ENCODE results near the gene ATP1B1. TPM values are rescaled to one million over a fixed set of nuclear protein-coding genes. Genes with fewer than 3 reads are reported as not detected.

ATP1B1 gene
- total and polyA plus RNA-seq, 2 experiments from 2014 or later = 51.0 to 73.4 TPM

- ATAC-seq (no peak), DNase-seq (ENCODE audit: low spot score) (no peak)
- Mint-ChIP-seq H3K36me3 (ENCODE audit: low read depth) (no peaks in the 10 kb centered on the region), H3K9me3 (no peaks in the 10 kb centered on the region), H3K4me1 (peaks cover 18% of the 10 kb centered on the region; the same call in 2 of the 3 replicates), H3K4me3 (no peak overlapping the region), H3K27me3 (ENCODE audit: insufficient read depth, low read depth, poor library complexity) (peaks cover 3% of the 10 kb centered on the region), H3K27ac (no peak overlapping the region)
- no peaks in the 10 kb centered on the region for H3K36me3 ChIP-seq (ENCODE audit: insufficient read depth)
- H3K27me3 ChIP-seq (ENCODE audit: insufficient read depth) = peaks cover 7% of the 10 kb centered on the region; the same call in 1 of the 2 replicates
- 0 out of 2 replicates have a peak, but pooled peaks cover 5% of the 10 kb centered on the region for H3F3A ChIP-seq (replicated peaks; ENCODE audit: low read depth)
- H3K4me1 ChIP-seq (ENCODE audit: insufficient read depth) = peaks cover 8% of the 10 kb centered on the region
- no peaks in the 10 kb centered on the region; the same call in 1 of the 2 replicates for H3K9me2 ChIP-seq (ENCODE audit: insufficient read depth)
- no peak overlapping the region for H3K4me2 ChIP-seq
- TF ChIP-seq ETS1 (IDR thresholded peaks at IDR 0.05) (no peak), ZNF331 (CRISPR knock-in tag; IDR thresholded peaks at IDR 0.05; ENCODE audit: low read depth) (no peak), STAT1 (IDR thresholded peaks at IDR 0.05; ENCODE audit: unreplicated experiment) (no peak), REST (IDR thresholded peaks at IDR 0.05; ENCODE audit: unreplicated experiment) (no peak), EZH2phosphoT487 (IDR thresholded peaks at IDR 0.05; ENCODE audit: unreplicated experiment) (no peak), ZNF462 (CRISPR knock-in tag; IDR thresholded peaks at IDR 0.05) (no peak), ZNF114 (CRISPR knock-in tag; IDR thresholded peaks at IDR 0.05) (no peak), NANOG (IDR thresholded peaks at IDR 0.05; ENCODE audit: borderline replicate concordance) (no peak), EZH2 (IDR thresholded peaks at IDR 0.05; ENCODE audit: low read depth, unreplicated experiment) (no peak), JUNB (IDR thresholded peaks at IDR 0.05; ENCODE audit: unreplicated experiment) (no peak), CREB1 (CRISPR knock-in tag; IDR thresholded peaks at IDR 0.05; ENCODE audit: low read depth) (no peak), POLR2AphosphoS5 (IDR thresholded peaks at IDR 0.05; ENCODE audit: low read depth) (no peak)
- TF ChIP-seq, protein P1, sequence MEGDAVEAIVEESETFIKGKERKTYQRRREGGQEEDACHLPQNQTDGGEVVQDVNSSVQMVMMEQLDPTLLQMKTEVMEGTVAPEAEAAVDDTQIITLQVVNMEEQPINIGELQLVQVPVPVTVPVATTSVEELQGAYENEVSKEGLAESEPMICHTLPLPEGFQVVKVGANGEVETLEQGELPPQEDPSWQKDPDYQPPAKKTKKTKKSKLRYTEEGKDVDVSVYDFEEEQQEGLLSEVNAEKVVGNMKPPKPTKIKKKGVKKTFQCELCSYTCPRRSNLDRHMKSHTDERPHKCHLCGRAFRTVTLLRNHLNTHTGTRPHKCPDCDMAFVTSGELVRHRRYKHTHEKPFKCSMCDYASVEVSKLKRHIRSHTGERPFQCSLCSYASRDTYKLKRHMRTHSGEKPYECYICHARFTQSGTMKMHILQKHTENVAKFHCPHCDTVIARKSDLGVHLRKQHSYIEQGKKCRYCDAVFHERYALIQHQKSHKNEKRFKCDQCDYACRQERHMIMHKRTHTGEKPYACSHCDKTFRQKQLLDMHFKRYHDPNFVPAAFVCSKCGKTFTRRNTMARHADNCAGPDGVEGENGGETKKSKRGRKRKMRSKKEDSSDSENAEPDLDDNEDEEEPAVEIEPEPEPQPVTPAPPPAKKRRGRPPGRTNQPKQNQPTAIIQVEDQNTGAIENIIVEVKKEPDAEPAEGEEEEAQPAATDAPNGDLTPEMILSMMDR (conservative IDR thresholded peaks at IDR 0.05; ENCODE audit: low read depth in 2 of 2) = no peak
- H3K79me2 ChIP-seq (replicated peaks; ENCODE audit: insufficient read depth) = no peaks in the 10 kb centered on the region
- no peak overlapping the region for H3K27ac ChIP-seq (ENCODE audit: low read depth)
- no peaks in the 10 kb centered on the region for H4K20me1 ChIP-seq (replicated peaks; ENCODE audit: insufficient read depth)
- H2AFZ ChIP-seq = no peak overlapping the region
- no peak overlapping the region for H3K4me3 ChIP-seq
Observed at GRCh38 chr1:169100651-169101088, 5.8 kb upstream of the ATP1B1 start.

Data from GM23338 (cell line).